OCI-LY7 (cell line): ENCODE data around the gene SIM1. TPM values are rescaled to one million over a fixed set of nuclear protein-coding genes. Genes with fewer than 3 reads are reported as not detected.

Experiments
- BruUV-seq: library from RNA; stranded (reverse); fragments of 400-500 nt; replicated peaks from 2 replicates; lab custom pipeline; 2021; lab: Mats Ljungman, UMichigan
- CTCF ChIA-PET: fragments of 300-600 bp; sonication (Branson Sonifier 250); formaldehyde crosslinking; loops from one replicate; lab custom pipeline; 2022; ENCODE audit warnings: antibody characterized with exemption; ENCODE audit not compliant: unreplicated experiment; lab: Charles Lee
- POLR2A ChIA-PET: fragments of 300-600 bp; sonication (Branson Sonifier 250); formaldehyde crosslinking; loops from one replicate; lab custom pipeline; 2022; ENCODE audit warnings: antibody characterized with exemption; lab: Charles Lee
- DNase-seq: peaks from one replicate; pipeline ENCODE4 v3.0.0-alpha.2; 2015; ENCODE audit warnings: low spot score
- H2AFZ ChIP-seq: fragments of 200-600 bp; sonication (generic), shearing (Covaris generic); 2 replicates; pipeline ENCODE4 v1.6.1; 2014; ENCODE audit warnings: mild to moderate bottlenecking, antibody characterized with exemption, low read length, moderate library complexity
- H3K27ac ChIP-seq: fragments of 200-600 bp; sonication (generic); 2 replicates; pipeline ENCODE4 v1.5.1; 2014; ENCODE audit warnings: mixed run types, low read depth, mild to moderate bottlenecking, moderate library complexity, low read length, inconsistent platforms; ENCODE audit not compliant: poor library complexity, severe bottlenecking
- H3K36me3 ChIP-seq: fragments of 200-600 bp; sonication (generic); 2 replicates; pipeline ENCODE4 v1.6.1; 2014; ENCODE audit warnings: mild to moderate bottlenecking, antibody characterized with exemption, low read length, moderate library complexity, mixed read lengths; ENCODE audit not compliant: insufficient read depth
- H3K4me1 ChIP-seq: fragments of 200-600 bp; sonication (generic); 2 replicates; pipeline ENCODE4 v1.5.1; 2014; ENCODE audit warnings: mild to moderate bottlenecking, low read length; ENCODE audit not compliant: insufficient read depth, poor library complexity, severe bottlenecking
- H3K4me2 ChIP-seq: fragments of 200-600 bp; sonication (generic); 2 replicates; pipeline ENCODE4 v1.6.1; 2014; ENCODE audit warnings: mild to moderate bottlenecking, low read length
- H3K4me3 ChIP-seq: fragments of 200-600 bp; sonication (generic); 2 replicates; pipeline ENCODE4 v1.5.1; 2014; ENCODE audit warnings: mild to moderate bottlenecking, low read depth, low read length; ENCODE audit not compliant: poor library complexity, severe bottlenecking
- H3K79me2 ChIP-seq: fragments of 200-600 bp; sonication (generic); 2 replicates; pipeline ENCODE4 v1.6.1; 2016; ENCODE audit warnings: low read depth, mild to moderate bottlenecking, low read length, moderate library complexity, mixed read lengths; ENCODE audit not compliant: insufficient read depth
- H3K9me2 ChIP-seq: fragments of 200-600 bp; sonication (generic); 2 replicates; pipeline ENCODE4 v1.6.1; 2016; ENCODE audit warnings: mild to moderate bottlenecking, low read length, mixed read lengths; ENCODE audit not compliant: insufficient read depth
- H3K9me3 ChIP-seq: fragments of 200-600 bp; sonication (generic); 2 replicates; pipeline ENCODE4 v1.6.1; 2014; ENCODE audit warnings: mild to moderate bottlenecking, mixed run types, low read length, mixed read lengths
- H4K20me1 ChIP-seq: fragments of 200-600 bp; sonication (generic); 2 replicates; pipeline ENCODE4 v1.6.1; 2014; ENCODE audit warnings: mild to moderate bottlenecking, antibody characterized with exemption, low read length, moderate library complexity, mixed read lengths; ENCODE audit not compliant: insufficient read depth
- EZH2phosphoT487 ChIP-seq: fragments of 200-600 bp; sonication (generic); IDR thresholded peaks from 2 replicates; pipeline ENCODE4 v1.6.1; 2018; ENCODE audit warnings: low read depth, borderline replicate concordance, mild to moderate bottlenecking, mixed run types, antibody characterized with exemption, low read length, moderate library complexity, mixed read lengths
- intact Hi-C: fragments of 100-400 bp; cut with micrococcal nuclease; formaldehyde crosslinking; loops from one replicate; pipeline ENCODE4 v1.10.0; 2022; ENCODE audit not compliant: unreplicated experiment
- total RNA-seq, 2 experiments: library from RNA; depleted of rRNA in 1 of 2; stranded (reverse); fragments of >200 nt in 1 of 2; shearing (Covaris generic) in 1 of 2; gene quantifications; 2 replicates each; pipeline ENCODE4 v1.2.3, GENCODE V29; 2014 to 2022
- TF ChIP-seq, protein P1 (sequence below): fragments of 200-600 bp; sonication (generic); conservative IDR thresholded peaks from 2 replicates; pipeline ENCODE4 v1.5.1; 2014; ENCODE audit warnings: mild to moderate bottlenecking, antibody characterized with exemption, low read length, moderate library complexity, mixed read lengths

The SIM1 gene
- total RNA-seq, 2 experiments from 2014 or later, result not detected

- Histone ChIP-seq H3K79me2 (no peaks in the 10 kb centered on the region), H4K20me1 (no peaks in the 10 kb centered on the region), H3K4me1 (no peaks in the 10 kb centered on the region), H3K4me2 (no peak overlapping the region), H2AFZ (no peak overlapping the region), H3K9me3 (no peaks in the 10 kb centered on the region), H3K27ac (no peak overlapping the region), H3K36me3 (no peaks in the 10 kb centered on the region), H3K4me3 (no peak overlapping the region), H3K9me2 (no peaks in the 10 kb centered on the region)
- TF ChIP-seq, protein P1, sequence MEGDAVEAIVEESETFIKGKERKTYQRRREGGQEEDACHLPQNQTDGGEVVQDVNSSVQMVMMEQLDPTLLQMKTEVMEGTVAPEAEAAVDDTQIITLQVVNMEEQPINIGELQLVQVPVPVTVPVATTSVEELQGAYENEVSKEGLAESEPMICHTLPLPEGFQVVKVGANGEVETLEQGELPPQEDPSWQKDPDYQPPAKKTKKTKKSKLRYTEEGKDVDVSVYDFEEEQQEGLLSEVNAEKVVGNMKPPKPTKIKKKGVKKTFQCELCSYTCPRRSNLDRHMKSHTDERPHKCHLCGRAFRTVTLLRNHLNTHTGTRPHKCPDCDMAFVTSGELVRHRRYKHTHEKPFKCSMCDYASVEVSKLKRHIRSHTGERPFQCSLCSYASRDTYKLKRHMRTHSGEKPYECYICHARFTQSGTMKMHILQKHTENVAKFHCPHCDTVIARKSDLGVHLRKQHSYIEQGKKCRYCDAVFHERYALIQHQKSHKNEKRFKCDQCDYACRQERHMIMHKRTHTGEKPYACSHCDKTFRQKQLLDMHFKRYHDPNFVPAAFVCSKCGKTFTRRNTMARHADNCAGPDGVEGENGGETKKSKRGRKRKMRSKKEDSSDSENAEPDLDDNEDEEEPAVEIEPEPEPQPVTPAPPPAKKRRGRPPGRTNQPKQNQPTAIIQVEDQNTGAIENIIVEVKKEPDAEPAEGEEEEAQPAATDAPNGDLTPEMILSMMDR, result no peak
- no peak for TF ChIP-seq EZH2phosphoT487
- CTCF ChIA-PET, result no interaction called here
- no peak for DNase-seq
- BruUV-seq, result no TSS peak
- POLR2A ChIA-PET, result no interaction called here
- intact Hi-C loops, result no loop called here
Observed at GRCh38 chr6:100343316-100344077, 121.2 kb downstream of the SIM1 start.

DNA sequence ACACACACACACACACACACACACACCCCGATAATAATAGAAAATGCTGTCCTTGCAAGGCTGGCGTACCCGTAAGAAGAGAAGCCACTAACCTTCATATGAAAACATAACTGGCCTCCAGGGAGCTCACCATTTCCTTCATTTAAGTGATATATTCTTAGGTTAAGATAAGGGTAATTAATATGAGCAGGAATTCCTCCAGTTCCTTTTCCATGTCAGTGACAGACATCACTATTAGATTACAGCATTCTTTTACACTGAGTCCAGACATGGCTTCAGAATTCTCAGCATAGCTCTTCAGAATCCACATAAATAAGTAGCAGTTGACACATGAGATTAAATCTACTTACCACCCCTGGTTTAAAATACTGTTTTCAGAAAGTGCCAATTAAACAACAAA is 121.9 kb downstream of the SIM1 start:
- Histone ChIP-seq H3K27ac (no peak overlapping the region), H3K4me2 (no peak overlapping the region), H3K9me3 (no peaks in the 10 kb centered on the region), H2AFZ (no peak overlapping the region), H3K4me1 (no peaks in the 10 kb centered on the region), H3K79me2 (no peaks in the 10 kb centered on the region), H3K4me3 (no peak overlapping the region), H3K9me2 (no peaks in the 10 kb centered on the region), H3K36me3 (no peaks in the 10 kb centered on the region), H4K20me1 (no peaks in the 10 kb centered on the region)
- no TSS peak for BruUV-seq
- TF ChIP-seq, protein P1, result no peak
- no peak for TF ChIP-seq EZH2phosphoT487
- ChIA-PET POLR2A (no interaction called here), CTCF (no interaction called here)
- no peak for DNase-seq
- intact Hi-C loops, result no loop called here

GRCh38 chr6:100339574-100340255 is 125.0 kb downstream of the SIM1 start:
- H3K9me2 ChIP-seq, result no peaks in the 10 kb centered on the region
- H4K20me1 ChIP-seq, result no peaks in the 10 kb centered on the region
- POLR2A ChIA-PET, result interaction anchor here (1.1 kb wide), 1 partner anchor 19 kb away, joined by 3 read pairs; no protein-coding TSS in a partner anchor
- DNase-seq, result no peak
- no peaks in the 10 kb centered on the region for H3K4me1 ChIP-seq
- BruUV-seq, result no TSS peak
- intact Hi-C loops, result no loop called here
- H3K4me3 ChIP-seq, result no peak overlapping the region
- TF ChIP-seq, protein P1, result no peak
- no peak for TF ChIP-seq EZH2phosphoT487
- H3K27ac ChIP-seq, result no peak overlapping the region
- H3K9me3 ChIP-seq, result no peaks in the 10 kb centered on the region
- no peak overlapping the region for H3K4me2 ChIP-seq
- CTCF ChIA-PET, result no interaction called here
- H3K36me3 ChIP-seq, result no peaks in the 10 kb centered on the region
- no peaks in the 10 kb centered on the region for H3K79me2 ChIP-seq
- H2AFZ ChIP-seq, result no peak overlapping the region
